NCI-H524 (cell line): ENCODE measurements around the gene IFNA4.

Experiments
- DNase-seq, 2 experiments: peaks; one replicate each; lab custom pipeline; 2025; lab: John Stamatoyannopoulos, UW

The IFNA4 gene

DNA sequence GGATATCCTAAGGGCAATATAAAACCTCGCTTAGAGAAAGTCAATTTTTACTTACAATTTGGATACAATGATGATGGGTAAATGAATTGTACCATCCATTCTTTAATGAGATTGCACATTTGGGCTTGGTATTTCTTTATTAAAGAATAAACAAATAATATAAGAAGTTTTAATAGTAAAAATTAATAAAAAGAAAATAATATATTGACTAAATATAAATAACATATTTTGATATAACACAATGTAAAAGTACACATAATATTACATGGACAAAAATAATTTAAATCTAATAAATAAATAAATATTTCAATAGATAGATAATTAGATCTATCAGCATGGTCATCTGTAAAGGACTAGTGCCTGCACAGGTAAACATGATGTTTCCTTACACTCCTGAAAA, 21.9 kb downstream of the IFNA4 start:
- no peak for DNase-seq

DNA sequence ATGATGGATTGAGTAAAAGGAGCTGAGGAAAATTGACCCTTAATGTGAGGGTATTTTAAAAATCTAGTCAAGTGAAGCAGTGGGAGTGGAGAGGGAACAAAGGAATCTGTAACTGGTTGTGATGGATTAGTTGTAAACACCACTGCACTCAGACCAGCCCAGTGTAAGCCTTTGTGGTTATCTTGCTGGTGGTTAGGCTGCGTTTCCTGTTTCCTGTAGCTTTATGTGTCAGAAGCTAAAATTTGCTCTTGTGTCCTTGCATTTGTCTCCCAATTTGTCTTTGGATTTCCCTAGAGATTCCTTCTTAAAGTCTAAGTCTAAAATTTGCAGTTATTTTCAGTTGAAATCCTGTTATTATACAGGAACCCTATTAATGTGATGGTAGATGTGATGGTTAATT, 27.2 kb downstream of the IFNA4 start:
- no peak for DNase-seq

DNA sequence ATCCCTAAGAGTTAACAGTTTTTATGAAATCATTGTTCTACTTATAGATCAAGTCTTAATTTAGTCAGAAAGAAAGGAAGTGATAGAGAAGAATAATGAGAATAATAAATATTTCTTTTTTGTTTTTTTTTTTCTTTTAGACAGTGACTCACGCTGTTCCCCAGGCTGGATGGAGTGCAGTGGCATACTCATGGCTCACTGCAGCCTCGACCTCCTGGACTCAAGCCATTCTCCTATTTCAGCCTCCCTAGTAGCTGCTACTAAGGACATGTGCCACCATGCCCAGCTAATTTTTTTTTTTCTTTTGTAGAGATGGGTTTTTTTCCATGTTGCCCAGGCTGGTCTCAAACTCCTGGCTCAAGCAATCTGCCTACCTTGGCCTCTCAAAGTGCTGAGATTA, 31.9 kb downstream of the IFNA4 start:
- no peak for DNase-seq

DNA sequence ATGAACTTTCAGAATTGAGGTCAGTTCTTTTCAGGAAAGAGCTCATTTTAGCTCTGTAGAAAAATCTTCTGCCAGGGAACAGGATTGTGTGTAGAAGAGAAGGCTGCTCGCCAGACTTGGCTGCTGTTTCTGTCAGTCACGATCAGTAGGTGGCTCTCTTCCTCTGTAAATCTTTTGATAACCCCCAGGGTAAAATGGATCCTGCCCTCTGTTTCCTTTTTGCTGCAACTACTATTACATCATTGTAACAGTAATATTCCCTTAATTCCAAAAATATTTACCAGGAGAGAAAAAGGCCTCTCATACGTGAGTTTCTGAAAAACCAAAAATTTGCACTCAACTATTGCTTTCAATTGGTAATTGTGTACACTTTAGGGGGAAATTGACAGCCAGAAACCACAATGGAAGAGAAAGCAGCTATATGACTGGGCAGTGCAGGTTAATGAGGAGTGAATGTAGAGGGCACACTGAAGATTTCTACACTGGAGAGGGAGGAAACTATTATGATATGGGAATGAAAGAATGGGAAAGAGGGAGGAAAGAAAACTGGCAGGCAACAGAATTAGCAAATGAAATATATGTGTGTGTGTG, 33.3 kb downstream of the IFNA4 start:
- DNase-seq: peak in 1 of 2 experiments; percentile 27

DNA sequence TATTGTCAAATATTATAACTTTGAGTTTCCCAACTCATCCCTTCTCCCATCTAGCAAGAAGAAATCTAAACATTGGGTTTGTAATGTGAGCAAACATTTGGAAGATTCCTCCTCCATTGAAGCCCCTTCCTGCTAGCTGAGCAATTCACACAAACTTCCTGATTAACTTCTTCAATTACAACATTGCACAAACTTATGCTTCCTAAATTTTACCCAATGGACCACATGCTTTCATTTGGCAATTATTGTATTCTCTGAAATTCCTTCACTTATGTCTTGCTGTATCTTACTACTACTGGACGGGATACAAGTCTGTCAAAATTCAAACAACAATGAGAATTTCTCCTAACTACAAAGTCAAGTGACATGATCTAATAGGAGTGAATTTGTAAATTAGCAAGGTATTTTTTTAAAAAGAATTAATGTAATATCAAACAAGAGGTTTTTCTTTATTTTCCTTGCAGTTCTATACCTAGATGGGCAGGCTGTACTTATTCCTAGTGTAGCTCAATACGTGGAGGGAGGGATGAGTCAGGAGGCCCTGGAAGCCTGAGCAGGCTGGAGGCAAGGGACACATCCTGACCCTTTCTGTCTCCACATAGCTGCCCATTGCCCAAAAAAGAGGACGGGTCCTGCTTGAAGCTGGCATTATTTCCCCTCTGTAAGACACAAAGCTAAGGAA, 33.9 kb downstream of the IFNA4 start:
- no peak for DNase-seq

DNA sequence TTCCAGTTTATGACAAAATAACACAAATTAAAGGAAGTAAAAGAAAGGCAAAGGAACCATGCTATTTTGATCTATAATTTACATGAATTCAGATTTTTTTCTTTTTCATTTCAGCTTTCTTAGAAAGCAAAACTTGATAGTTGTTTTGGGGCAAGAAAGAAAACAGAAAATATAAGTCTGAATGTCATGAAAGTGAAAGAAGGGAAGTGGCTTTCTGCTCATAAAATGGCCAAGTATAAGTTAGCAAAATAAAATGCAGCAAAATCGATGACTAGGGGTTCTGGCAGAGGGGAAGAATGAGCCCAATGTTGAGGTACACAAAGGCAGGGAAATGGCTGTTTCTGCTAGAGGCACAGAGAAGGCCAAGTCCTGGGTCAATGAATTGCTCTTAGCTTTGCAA, 42.8 kb downstream of the IFNA4 start:
- no peak for DNase-seq

DNA sequence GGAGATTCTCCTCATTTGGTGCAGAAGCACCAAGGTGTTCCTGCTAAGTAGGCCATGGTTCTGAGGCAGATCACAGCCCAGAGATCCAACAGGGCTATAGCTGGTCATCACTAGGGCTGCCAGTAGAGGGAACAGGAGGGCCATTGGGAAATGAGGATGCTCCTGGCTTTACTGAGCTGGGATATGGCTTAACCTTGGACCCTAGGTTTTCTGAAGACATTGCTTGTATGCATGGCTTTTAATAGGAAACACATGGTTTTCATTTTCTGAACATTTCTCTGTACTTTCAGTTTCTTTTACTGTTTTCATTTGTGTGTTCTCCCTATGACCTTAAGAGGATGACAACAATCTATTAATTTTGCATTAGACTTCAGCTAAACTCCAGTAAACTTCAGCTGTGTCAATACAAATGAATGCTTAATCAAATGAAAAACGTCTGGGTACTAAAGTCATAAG, 45.9 kb downstream of the IFNA4 start, which contains the start of gene IFNW1:
IFNW1 (minus strand) TSS at position 406 of the 456 bp plus-strand sequence; CDS start at position 144, 262 bp downstream.
- DNase-seq: no peak

DNA sequence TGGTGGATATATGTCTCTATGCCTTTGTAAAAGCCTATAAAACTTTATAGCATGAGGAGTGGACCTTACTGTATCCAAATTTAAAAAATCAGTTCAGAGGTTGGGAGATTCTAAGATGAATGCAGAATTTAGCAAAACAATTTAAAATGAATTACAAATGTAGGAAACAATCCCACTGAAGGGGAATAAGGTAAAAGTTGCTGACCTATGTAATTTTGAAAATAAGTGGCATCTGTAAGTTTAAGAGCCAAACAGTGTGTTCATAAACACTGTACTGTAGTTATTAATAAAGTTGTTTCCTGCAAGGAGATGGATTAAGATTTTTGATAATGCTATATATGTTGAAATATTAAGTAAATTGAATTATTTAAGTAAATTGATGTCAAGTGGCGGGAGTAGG, 50.4 kb downstream of the IFNA4 start:
- DNase-seq: no peak
